GM12874 (cell line): ENCODE data around the gene PACS2.

Source experiments
- TF ChIP-seq, protein P1 (sequence below): IDR thresholded peaks from 2 replicates; pipeline ENCODE4 v1.5.1; 2011; ENCODE audit warnings: low read depth, mild to moderate bottlenecking, control low read depth, low read length, moderate library complexity; ENCODE audit not compliant: insufficient read depth

The PACS2 gene

DNA sequence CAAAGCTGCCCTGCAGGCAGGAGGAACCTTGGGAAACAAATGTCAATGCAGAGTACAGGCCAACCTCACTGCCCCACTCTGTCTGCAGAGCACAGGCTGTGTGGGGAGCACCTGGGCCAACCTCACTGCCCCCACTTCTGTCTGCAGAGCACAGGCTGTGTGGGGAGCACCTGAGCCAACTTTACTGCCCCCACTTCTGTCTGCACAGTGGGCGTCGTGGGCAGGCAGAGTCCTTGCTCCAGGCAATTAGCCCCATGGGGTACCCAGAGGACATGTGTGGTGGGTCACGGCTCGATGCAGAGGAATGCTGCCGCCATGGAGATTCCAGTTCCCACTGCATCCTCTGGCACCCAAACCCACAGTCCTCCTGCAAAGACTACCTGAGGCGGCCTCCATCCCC lies 39.9 kb upstream of the PACS2 start:
- TF ChIP-seq, protein P1, sequence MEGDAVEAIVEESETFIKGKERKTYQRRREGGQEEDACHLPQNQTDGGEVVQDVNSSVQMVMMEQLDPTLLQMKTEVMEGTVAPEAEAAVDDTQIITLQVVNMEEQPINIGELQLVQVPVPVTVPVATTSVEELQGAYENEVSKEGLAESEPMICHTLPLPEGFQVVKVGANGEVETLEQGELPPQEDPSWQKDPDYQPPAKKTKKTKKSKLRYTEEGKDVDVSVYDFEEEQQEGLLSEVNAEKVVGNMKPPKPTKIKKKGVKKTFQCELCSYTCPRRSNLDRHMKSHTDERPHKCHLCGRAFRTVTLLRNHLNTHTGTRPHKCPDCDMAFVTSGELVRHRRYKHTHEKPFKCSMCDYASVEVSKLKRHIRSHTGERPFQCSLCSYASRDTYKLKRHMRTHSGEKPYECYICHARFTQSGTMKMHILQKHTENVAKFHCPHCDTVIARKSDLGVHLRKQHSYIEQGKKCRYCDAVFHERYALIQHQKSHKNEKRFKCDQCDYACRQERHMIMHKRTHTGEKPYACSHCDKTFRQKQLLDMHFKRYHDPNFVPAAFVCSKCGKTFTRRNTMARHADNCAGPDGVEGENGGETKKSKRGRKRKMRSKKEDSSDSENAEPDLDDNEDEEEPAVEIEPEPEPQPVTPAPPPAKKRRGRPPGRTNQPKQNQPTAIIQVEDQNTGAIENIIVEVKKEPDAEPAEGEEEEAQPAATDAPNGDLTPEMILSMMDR: no peak

DNA sequence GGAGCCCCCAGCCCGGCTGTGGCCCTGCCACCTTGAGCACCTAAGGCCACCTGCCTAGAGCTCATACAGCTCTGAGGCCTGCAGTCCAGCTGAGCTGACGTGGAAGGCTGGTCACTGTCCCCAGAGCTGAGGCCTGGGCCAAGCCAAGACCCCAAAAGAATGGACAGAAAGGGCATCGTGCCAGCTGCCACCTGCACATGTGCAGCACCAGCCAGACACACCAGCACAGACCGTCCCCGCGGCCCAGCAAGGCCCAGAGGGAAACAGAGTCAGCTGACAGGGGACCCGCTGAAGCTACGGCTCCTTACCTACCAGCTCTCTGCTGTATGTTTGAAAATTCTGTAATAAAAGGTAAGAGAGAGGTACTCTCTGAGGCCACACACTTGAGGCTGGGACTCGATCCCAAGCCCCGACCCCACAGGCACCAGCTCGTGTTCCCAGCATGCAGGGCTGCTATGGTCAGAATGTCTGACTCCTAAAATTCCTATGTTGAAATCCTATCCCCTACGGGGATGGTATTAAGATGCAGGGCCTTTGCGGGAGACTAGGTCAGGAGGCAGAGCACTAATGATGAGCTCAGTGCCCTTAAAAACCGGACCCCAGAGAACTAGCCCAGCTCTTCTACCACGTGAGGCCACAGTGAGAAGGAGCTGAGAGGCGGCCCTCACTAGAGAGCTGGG lies 39.1 kb upstream of the PACS2 start:
- TF ChIP-seq, protein P1: no peak

DNA sequence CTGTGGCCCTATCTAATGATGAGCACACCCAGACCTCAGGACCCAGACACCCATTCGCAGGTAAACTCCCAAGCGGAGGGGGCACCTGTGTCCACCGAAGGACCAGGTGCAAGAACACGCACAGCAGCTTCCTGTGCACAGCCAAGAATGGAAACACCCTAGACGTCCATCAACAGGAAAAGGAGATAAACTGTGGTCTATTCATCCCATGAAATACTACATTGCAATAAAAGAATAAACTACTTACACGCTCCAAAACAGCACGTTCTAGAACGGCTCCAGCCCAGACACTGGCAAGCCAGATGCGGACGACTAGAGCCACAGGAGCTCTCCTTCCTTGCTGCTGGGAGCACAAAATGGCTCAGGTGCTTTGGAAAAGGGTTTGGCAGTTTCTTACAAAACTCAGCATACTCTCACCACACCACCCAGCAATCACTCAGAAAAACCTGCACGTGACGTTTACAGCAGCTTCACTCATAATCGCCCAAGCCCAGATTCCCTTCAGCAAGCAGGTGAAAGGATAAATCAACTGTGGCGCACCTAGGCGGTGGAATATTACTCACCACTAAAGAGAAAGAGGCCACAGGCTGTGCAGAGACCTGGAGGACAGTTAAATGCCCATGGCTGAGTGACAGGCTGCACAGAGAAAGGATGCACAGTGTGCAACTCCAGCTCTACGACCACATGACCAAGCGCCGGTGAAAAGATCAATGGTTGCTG lies 34.7 kb upstream of the PACS2 start:
- TF ChIP-seq, protein P1: no peak

DNA sequence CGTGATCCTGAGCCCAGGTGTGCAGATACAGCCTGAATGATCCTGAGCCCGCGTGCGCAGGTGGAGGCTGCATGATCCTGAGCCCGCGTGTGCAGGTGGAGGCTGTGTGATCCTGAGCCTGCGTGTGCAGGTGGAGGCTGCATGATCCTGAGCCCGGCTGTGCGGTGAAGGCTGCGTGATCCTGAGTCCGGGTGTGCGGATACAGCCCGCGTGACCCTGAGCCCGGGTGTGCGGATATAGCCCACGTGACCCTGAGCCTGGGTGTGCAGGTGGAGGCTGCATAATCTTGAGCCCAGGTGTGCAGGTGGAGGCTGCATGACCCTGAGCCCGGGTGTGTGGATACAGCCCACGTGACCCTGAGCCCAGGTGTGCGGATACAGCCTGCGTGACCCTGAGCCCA lies 34.0 kb upstream of the PACS2 start:
- TF ChIP-seq, protein P1: no peak

DNA sequence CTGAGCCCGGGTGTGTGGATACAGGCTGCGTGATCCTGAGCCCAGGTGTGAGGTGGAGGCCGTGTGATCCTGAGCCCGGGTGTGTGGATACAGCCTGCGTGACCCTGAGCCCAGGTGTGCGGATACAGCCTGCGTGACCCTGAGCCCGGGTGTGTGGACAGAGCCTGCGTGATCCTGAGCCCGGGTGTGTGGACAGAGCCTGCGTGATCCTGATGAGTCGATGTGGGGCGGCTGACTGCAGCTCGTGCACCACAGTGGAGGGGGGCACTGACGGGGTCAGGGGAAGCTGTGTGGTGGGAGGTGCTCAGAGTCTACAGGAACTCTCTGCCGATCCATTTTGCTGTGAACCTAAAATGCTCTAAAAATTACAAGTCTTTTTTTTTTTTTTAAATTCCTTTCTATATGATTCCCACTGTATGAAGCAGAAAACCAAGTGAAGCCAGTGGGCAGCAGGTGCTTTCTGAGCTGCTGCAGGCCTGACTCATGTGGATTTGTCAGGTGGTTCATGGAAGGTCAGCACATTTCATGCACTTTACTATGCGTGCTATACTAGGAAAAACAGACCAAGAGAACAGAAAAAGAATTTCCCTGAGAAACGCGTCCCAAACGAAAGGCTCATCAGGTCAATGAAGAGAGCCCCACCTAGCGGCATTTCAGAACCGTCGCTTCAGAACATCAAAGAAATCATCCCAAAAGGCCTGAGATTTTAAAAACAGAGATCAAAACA lies 33.0 kb upstream of the PACS2 start:
- TF ChIP-seq, protein P1: peak; percentile 71

DNA sequence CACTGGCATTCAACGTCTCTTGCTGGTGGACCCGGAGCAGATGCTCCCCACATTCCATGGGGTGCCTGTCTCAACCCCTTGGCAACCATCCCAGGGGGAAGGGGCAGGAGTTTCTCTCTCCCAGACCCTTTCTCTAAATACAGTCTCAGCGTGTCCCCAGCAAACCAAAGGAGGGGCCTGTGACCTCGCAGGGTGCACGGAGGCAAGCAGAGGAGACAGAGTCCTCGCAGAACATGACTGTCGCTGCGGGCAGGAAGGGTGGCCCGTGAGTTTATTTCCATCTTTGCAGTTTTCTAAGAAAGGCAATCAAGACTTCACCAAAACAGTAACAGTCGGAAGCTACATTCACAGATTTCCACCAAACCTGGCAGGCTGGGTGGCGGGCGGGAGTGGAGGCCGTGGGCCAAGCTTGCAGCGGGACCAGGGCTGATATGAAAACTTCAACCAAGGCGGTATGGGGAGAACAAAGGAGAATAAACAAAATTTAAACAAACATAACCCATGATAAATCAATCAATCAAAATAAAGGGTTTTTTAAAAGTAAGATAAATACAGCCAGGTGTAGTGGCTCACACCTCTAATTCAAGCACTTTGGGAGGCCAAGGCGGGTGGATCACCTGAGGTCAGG lies 32.3 kb upstream of the PACS2 start:
- TF ChIP-seq, protein P1: no peak

DNA sequence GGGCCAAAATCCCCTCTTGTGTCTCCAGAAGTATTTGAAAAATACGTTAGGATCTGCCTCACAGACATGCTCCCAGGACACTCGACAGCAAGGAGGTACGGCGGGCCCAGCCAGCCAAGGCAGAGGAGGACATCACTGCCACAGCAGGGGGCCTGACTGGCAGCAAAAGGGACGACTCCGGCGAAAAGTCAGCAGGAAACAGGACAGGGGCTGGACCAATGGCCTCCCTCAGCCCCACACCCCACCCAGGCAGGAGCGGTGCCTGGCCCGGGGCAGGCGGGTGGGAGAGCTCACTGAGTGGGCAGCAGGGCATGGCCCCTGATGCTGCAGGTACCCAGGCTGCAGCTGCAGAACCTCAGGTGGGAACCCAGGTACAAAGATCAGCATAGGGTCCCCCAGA lies 31.5 kb upstream of the PACS2 start:
- TF ChIP-seq, protein P1: no peak
